ENCODE results near the gene CCNL1.
"Not testable (repeated sequence)": the region's sequence is repeated elsewhere in the genome, so short reads cannot be mapped to it uniquely, and the experiment has no call there.

CCNL1 gene

GRCh38 chr3:157103860-157104259, 56.1 kb downstream of the CCNL1 start:
- DNase-seq (ENCODE audit: low read depth): no peak

GRCh38 chr3:157103280-157103679, 56.7 kb downstream of the CCNL1 start:
- no peak for DNase-seq (ENCODE audit: low read depth)

- not testable (repeated sequence) for DNase-seq (ENCODE audit: low read depth)
Measured at GRCh38 chr3:157102595-157102994, 57.4 kb downstream of the CCNL1 start.

GRCh38 chr3:157102098-157102497, 57.8 kb downstream of the CCNL1 start:
- no peak for DNase-seq (ENCODE audit: low read depth)

GRCh38 chr3:157101486-157101885, 58.5 kb downstream of the CCNL1 start:
- no peak for DNase-seq (ENCODE audit: low read depth)

- no peak for DNase-seq (ENCODE audit: low read depth)
Measured at GRCh38 chr3:157100608-157101396, 59.1 kb downstream of the CCNL1 start.

GRCh38 chr3:157100096-157100477, 59.9 kb downstream of the CCNL1 start:
- no peak for DNase-seq (ENCODE audit: low read depth)

- DNase-seq (ENCODE audit: low read depth): no peak
Measured at GRCh38 chr3:157099326-157100095, 60.4 kb downstream of the CCNL1 start.

GRCh38 chr3:157098823-157099185, 61.1 kb downstream of the CCNL1 start:
- no peak for DNase-seq (ENCODE audit: low read depth)

- no peak for DNase-seq (ENCODE audit: low read depth)
Measured at GRCh38 chr3:157098121-157098822, 61.7 kb downstream of the CCNL1 start.

Data from HS-5 (cell line).